Osteoblast (primary cell): ENCODE results near the gene STT3A. TPM values are rescaled to one million over a fixed set of nuclear protein-coding genes. Genes with fewer than 3 reads are reported as not detected.

Source experiments
- DNase-seq: peaks from one replicate; pipeline ENCODE4 v3.0.0; 2011; ENCODE audit warnings: low spot score, mixed read lengths; ENCODE audit not compliant: insufficient read length; ENCODE audit errors: missing footprints
- H2AFZ ChIP-seq: 2 replicates; pipeline ENCODE4 v1.6.0; 2011; ENCODE audit warnings: mild to moderate bottlenecking, low read length
- H3K27ac ChIP-seq: 2 replicates; pipeline ENCODE4 v1.5.1; 2011; ENCODE audit warnings: mild to moderate bottlenecking, low read depth, low read length, moderate library complexity
- H3K27me3 ChIP-seq: 2 replicates; pipeline ENCODE4 v1.6.0; 2012; ENCODE audit warnings: mild to moderate bottlenecking, control low read depth, inconsistent platforms, low read length, moderate library complexity; ENCODE audit not compliant: insufficient read depth
- H3K36me3 ChIP-seq: 2 replicates; pipeline ENCODE4 v1.5.1; 2011; ENCODE audit warnings: mild to moderate bottlenecking, low read length, control low read depth, moderate library complexity; ENCODE audit not compliant: insufficient read depth
- H3K4me1 ChIP-seq: 2 replicates; pipeline ENCODE4 v1.5.1; 2011; ENCODE audit warnings: mild to moderate bottlenecking, low read length, control low read depth, moderate library complexity; ENCODE audit not compliant: insufficient read depth
- H3K4me2 ChIP-seq: 2 replicates; pipeline ENCODE4 v1.6.0; 2011; ENCODE audit warnings: mild to moderate bottlenecking, low read length; ENCODE audit not compliant: insufficient read depth
- H3K4me3 ChIP-seq: fragments of 200-600 bp; sonication (generic); 3 replicates; pipeline ENCODE4 v1.5.1; 2012; ENCODE audit warnings: mild to moderate bottlenecking, low read length, inconsistent platforms; ENCODE audit not compliant: insufficient read depth
- H3K79me2 ChIP-seq: 2 replicates; pipeline ENCODE4 v1.6.0; 2012; ENCODE audit warnings: mild to moderate bottlenecking, low read length, control low read depth, inconsistent platforms; ENCODE audit not compliant: insufficient read depth
- H3K9me3 ChIP-seq: 2 replicates; pipeline ENCODE4 v1.5.1; 2011; ENCODE audit warnings: low read depth, low read length, control low read depth
- H4K20me1 ChIP-seq: 2 replicates; pipeline ENCODE4 v1.6.0; 2012; ENCODE audit warnings: mild to moderate bottlenecking, low read length, control low read depth; ENCODE audit not compliant: insufficient read depth
- total RNA-seq: library from RNA; depleted of rRNA; stranded (reverse); fragments of >200 nt; gene quantifications from 2 replicates; pipeline ENCODE4 v1.2.3, GENCODE V29; 2012
- TF ChIP-seq, protein P1 (sequence below): IDR thresholded peaks from 2 replicates; pipeline ENCODE4 v1.5.1; 2011; ENCODE audit warnings: mild to moderate bottlenecking, low read depth, low read length, moderate library complexity; ENCODE audit errors: extremely low read depth

STT3A gene
- 224 and 286 TPM in 2 replicates for total RNA-seq

DNA sequence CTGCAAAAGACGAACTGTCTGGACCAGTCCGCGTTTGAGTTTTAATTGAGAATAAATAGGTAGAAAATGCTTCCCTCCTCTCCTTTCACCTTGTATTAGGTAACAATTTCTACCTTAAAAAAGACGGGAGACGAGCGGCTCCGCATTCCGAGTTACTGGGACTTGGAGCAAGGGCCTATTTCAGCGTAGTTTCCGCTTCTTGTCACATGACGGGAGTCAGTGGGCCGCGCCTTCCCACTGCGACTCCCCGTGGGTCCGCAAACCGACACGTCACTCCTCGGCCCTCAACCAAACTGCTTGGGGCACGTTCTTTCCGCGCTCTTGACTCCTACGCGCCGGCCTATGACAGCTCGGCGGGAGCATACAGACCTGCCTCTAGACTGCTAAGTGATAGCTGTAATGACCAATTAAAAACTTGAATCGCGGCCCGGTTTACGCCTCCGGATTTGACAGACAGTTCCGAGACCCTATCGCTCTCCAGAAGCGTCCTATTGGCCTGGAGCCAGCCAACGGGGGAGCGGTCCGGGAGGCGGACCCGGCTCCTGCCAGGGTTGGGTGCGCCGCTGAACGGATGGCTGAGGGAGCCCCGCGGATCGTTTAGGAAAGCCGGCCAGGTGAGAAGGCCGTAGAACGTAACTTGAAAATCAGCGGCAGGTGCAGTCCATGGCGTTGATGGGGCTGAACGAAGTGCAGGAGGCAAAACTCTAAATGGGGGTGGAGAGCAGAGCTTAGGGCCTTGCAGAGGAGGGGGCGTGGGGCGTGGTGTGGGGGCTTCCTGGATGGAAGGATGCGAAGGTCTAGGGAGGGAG, at the start of gene STT3A:
STT3A (plus strand) TSS at position 548 of the 809 bp plus-strand sequence. CDS start 3,064 bp downstream, outside the sequence.
- peak within 1 kb of the TSS; percentile 98 for H2AFZ ChIP-seq
- peaks cover 4% of the 10 kb centered on the region for H3K36me3 ChIP-seq
- peaks cover 54% of the 10 kb centered on the region for H3K79me2 ChIP-seq
- H3K9me3 ChIP-seq: no peaks in the 10 kb centered on the region
- TF ChIP-seq, protein P1, sequence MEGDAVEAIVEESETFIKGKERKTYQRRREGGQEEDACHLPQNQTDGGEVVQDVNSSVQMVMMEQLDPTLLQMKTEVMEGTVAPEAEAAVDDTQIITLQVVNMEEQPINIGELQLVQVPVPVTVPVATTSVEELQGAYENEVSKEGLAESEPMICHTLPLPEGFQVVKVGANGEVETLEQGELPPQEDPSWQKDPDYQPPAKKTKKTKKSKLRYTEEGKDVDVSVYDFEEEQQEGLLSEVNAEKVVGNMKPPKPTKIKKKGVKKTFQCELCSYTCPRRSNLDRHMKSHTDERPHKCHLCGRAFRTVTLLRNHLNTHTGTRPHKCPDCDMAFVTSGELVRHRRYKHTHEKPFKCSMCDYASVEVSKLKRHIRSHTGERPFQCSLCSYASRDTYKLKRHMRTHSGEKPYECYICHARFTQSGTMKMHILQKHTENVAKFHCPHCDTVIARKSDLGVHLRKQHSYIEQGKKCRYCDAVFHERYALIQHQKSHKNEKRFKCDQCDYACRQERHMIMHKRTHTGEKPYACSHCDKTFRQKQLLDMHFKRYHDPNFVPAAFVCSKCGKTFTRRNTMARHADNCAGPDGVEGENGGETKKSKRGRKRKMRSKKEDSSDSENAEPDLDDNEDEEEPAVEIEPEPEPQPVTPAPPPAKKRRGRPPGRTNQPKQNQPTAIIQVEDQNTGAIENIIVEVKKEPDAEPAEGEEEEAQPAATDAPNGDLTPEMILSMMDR: no peak
- peak within 1 kb of the TSS; percentile 87 for H3K4me3 ChIP-seq
- H3K27me3 ChIP-seq: no peaks in the 10 kb centered on the region
- peak; percentile 97 for DNase-seq
- H3K27ac ChIP-seq: peak within 1 kb of the TSS; percentile 99
- H3K4me2 ChIP-seq: peak within 1 kb of the TSS; percentile 98
- peaks cover 7% of the 10 kb centered on the region for H4K20me1 ChIP-seq
- H3K4me1 ChIP-seq: peaks cover 13% of the 10 kb centered on the region

GRCh38 chr11:125550780-125551179, 41.9 kb upstream of the STT3A start:
- TF ChIP-seq, protein P1: no peak

GRCh38 chr11:125551835-125552342, 40.8 kb upstream of the STT3A start:
- Histone ChIP-seq H3K27me3 (no peaks in the 10 kb centered on the region), H3K4me3 (no peak overlapping the region), H4K20me1 (no peaks in the 10 kb centered on the region), H3K79me2 (no peaks in the 10 kb centered on the region), H3K36me3 (no peaks in the 10 kb centered on the region), H2AFZ (no peak overlapping the region), H3K27ac (no peak overlapping the region), H3K4me2 (no peak overlapping the region), H3K9me3 (peaks cover 14% of the 10 kb centered on the region), H3K4me1 (no peaks in the 10 kb centered on the region)
- DNase-seq: no peak
- TF ChIP-seq, protein P1: no peak

More at GRCh38 chr11:125550780-125551179, 41.9 kb upstream of the STT3A start:
- Histone ChIP-seq H3K27ac (no peak overlapping the region), H3K4me1 (no peaks in the 10 kb centered on the region), H3K36me3 (no peaks in the 10 kb centered on the region), H3K27me3 (no peaks in the 10 kb centered on the region), H3K9me3 (peaks cover 14% of the 10 kb centered on the region), H3K79me2 (no peaks in the 10 kb centered on the region), H4K20me1 (no peaks in the 10 kb centered on the region), H3K4me3 (no peak overlapping the region), H3K4me2 (no peak overlapping the region), H2AFZ (no peak overlapping the region)
- no peak for DNase-seq

GRCh38 chr11:125552927-125553326, 39.7 kb upstream of the STT3A start:
- no peak overlapping the region for H2AFZ ChIP-seq
- H3K36me3 ChIP-seq: no peaks in the 10 kb centered on the region
- no peak for DNase-seq

More at GRCh38 chr11:125552927-125553326, 39.7 kb upstream of the STT3A start:
- TF ChIP-seq, protein P1: no peak
- Histone ChIP-seq H3K4me3 (no peak overlapping the region), H4K20me1 (no peaks in the 10 kb centered on the region), H3K4me2 (no peak overlapping the region), H3K4me1 (no peaks in the 10 kb centered on the region), H3K79me2 (no peaks in the 10 kb centered on the region), H3K27ac (no peak overlapping the region), H3K9me3 (peaks cover 14% of the 10 kb centered on the region), H3K27me3 (no peaks in the 10 kb centered on the region)
